SK-N-MC (cell line): Measurements from ENCODE around the gene XXYLT1.

Experiments used
- DNase-seq: peaks from one replicate; pipeline ENCODE4 v3.0.0-alpha.2; 2011; ENCODE audit warnings: low read depth, low spot score
- H3K27ac ChIP-seq: fragments of 200-600 bp; sonication (generic); 2 replicates; pipeline ENCODE4 v1.5.1; 2016; ENCODE audit warnings: mixed run types
- H3K36me3 ChIP-seq: fragments of 200-600 bp; sonication (generic); 2 replicates; pipeline ENCODE4 v1.6.1; 2017; ENCODE audit warnings: antibody characterized with exemption, low read length, mixed read lengths; ENCODE audit not compliant: insufficient read depth
- H3K4me3 ChIP-seq: fragments of 200-600 bp; sonication (generic); 2 replicates; pipeline ENCODE4 v1.5.1; 2016
- H3K9ac ChIP-seq: fragments of 200-600 bp; sonication (generic); 2 replicates; pipeline ENCODE4 v1.8.0; 2017; ENCODE audit warnings: mixed run types, mixed read lengths; ENCODE audit not compliant: insufficient read length
- H3K9me3 ChIP-seq: fragments of 200-600 bp; sonication (generic); 2 replicates; pipeline ENCODE4 v1.6.1; 2017; ENCODE audit warnings: low read depth, mild to moderate bottlenecking, antibody characterized with exemption, low read length, moderate library complexity, mixed read lengths
- EZH2 ChIP-seq: fragments of 200-600 bp; sonication (generic); IDR thresholded peaks from one replicate; pipeline ENCODE4 v1.6.1; 2017; ENCODE audit warnings: antibody characterized with exemption
- FOXP2 ChIP-seq: optimal IDR thresholded peaks from 2 replicates; pipeline ENCODE3; 2011; ENCODE audit warnings: mild to moderate bottlenecking, moderate library complexity; ENCODE audit not compliant: insufficient read depth; ENCODE audit errors: extremely low read length, control extremely low read depth
- POLR2AphosphoS5 ChIP-seq: IDR thresholded peaks from 2 replicates; pipeline ENCODE4 v1.6.1; 2012; ENCODE audit warnings: mild to moderate bottlenecking, low read depth, low read length, borderline replicate concordance

Gene XXYLT1

DNA sequence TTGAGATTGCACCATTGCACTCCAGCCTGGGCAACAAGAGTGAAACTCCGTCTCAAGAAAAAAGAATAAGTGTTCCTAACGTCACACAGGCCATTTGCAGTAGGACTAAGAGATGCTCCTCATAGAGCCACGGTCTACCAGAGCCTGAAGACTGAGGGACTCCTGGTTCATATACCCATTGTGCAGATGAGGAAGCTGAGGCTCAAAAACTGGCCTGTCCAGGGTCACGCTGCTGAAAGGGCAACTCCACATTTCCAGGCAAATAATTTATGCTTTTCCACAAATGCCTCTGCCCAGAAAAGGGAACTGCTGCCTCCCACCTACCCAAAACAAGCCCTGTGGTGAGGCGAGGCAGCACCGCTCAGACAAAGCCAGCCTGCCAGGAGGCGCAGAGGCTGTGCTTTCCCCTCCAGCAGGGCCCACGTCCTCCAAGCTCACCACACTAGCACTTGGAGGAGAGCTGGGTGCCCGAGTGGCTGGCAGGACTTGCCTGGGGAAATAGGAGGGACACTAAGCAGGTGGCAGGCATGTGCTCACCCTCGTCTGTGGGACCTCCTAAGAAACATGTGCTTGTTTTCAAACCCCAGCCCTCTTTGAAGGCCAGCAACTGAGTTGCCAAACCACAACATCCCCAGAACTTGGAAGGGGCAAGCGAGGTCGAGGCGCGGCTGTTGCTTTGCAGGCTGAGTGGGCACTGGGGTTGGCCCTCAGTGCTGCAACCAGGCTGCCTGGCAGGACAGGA is 195.6 kb downstream of the XXYLT1 start:
- Histone ChIP-seq H3K27ac (no peak overlapping the region), H3K4me3 (no peak overlapping the region), H3K9me3 (no peaks in the 10 kb centered on the region), H3K36me3 (no peaks in the 10 kb centered on the region), H3K9ac (no peak overlapping the region)
- TF ChIP-seq EZH2: no peak
- DNase-seq: no peak

DNA sequence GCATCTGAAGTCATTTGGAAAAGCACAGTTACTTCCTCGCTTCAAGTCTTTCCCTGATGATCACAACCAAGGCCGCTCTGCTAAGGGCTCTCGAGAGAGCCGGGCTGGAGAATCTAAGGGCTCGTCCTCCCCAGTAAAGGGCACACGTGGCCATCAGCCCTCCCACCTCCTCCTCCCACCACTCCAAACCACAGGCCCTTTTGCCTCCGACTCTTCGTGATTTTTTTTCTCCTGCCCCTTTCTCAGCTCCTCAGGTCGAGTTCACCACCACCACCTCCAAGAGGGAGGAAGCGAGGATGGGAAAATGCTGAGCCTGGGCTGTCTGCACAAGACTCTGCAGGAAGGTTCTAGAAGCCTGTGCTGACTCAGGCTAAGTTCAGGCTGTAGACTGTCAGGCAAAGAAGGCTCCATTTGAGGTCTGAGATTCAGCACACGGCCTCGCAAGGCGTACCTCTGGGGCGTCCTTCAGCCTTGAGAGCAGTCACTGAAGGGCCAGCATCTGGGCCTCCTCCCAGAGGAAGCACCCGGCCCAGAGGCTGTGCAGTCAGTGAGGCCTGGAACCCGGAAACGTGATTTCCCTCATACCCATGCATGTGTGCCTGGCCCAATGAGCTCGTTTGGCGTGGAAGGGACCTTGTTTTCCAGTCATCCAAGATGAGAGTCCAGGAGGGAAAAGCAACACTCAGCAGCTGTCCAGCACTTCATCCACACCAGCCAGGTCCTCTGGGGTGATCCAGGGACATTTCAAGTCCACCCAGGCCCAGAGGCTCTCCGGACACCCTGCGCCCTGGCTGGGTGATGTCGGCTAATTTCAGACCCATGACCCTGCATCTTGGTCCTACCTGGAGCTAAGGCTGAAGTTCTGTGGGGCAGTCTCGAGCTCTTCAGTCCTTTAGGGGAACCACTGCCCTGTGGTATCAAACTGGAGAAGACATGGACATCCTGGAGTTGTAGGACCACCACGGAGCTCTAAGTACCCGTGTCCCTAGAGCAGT is 196.8 kb downstream of the XXYLT1 start:
- Histone ChIP-seq H3K27ac (no peak overlapping the region), H3K9ac (no peak overlapping the region), H3K9me3 (no peaks in the 10 kb centered on the region), H3K36me3 (peaks cover 6% of the 10 kb centered on the region; the same call in 1 of the 2 replicates), H3K4me3 (no peak overlapping the region)
- TF ChIP-seq FOXP2: no peak
- no peak for TF ChIP-seq POLR2AphosphoS5
- TF ChIP-seq EZH2: no peak
- no peak for DNase-seq

DNA sequence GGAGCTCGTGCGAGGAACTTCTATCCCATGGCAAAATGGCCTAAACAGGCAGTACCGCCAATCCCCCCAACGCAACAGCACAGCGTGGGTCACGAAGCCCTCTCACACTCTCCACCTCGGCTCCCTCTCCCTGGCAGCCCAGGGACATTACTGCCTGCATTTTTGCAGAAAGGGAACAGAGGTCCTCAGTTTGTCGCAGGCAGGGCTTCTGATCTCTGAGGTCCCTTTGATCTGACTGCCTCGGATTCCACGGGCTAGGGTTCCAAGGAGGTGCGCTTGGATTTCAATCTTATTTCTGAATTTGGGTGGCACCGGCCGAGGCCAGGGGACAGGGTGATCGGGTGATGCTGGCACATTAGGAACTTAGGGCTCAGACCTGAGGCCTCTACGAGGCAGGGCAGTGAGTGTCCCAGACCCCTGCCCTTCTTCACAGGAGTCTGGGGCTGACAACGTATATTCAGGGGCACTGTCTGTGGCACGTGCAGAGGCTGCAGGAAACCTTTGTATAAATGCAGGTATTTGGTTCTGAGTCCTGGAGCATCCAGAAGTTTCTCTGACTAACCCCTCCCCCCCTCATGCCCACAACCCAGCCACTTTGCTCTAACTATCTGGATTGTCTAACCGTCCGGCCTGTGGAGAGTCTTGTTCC is 197.9 kb downstream of the XXYLT1 start:
- DNase-seq: no peak
- peaks cover 10% of the 10 kb centered on the region; the same call in 1 of the 2 replicates for H3K36me3 ChIP-seq
- H3K9ac ChIP-seq: no peak overlapping the region
- TF ChIP-seq FOXP2 (no peak), POLR2AphosphoS5 (no peak), EZH2 (no peak)
- H3K9me3 ChIP-seq: no peaks in the 10 kb centered on the region
- H3K4me3 ChIP-seq: no peak overlapping the region
- no peak overlapping the region for H3K27ac ChIP-seq

DNA sequence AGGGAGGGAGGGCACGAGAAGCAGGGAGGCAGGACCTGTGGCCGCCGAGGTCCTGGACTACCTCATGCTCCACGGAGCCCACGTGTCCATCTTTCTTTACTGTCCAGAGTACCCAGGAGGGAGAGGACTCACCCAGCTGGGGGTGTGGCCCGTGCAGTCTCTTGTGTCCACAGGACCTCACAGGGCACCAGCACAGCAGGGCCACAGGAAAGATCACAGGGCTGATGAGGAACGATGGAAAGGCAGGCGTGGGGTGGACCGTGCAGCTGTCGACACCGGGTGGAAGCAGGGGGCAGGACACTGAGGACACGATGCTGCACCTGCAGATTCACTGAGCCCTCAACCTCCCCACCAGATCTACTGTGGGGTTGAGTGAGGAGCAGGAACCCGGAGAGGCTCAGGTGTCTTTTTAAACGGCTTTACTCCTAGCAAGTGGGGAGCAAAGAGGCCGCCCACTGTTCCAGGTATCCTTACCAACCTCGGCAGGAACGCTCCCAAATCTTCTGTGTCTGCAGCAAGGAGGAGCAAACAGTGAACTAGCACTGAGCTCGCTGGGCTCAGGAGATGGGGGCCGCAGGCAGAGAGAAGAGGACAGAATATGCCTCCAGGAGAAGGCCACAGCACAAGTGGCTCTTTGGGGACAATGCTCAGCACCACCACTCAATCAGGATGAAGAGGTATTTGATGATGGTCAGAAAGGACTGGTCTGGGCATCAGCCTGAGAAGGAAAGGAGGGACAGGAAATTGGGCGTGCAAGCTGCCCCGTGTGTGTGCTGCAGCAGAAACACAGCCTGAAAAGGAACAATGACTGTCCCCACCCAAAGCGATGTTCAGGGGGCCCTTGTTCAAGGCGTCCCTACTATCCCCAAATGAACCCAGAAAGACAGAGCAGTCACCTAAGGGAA is 198.8 kb downstream of the XXYLT1 start:
- Histone ChIP-seq H3K9ac (no peak overlapping the region), H3K36me3 (peaks cover 10% of the 10 kb centered on the region; the same call in 1 of the 2 replicates), H3K27ac (no peak overlapping the region), H3K4me3 (no peak overlapping the region), H3K9me3 (no peaks in the 10 kb centered on the region)
- DNase-seq: no peak
- TF ChIP-seq POLR2AphosphoS5 (no peak), EZH2 (no peak)

DNA sequence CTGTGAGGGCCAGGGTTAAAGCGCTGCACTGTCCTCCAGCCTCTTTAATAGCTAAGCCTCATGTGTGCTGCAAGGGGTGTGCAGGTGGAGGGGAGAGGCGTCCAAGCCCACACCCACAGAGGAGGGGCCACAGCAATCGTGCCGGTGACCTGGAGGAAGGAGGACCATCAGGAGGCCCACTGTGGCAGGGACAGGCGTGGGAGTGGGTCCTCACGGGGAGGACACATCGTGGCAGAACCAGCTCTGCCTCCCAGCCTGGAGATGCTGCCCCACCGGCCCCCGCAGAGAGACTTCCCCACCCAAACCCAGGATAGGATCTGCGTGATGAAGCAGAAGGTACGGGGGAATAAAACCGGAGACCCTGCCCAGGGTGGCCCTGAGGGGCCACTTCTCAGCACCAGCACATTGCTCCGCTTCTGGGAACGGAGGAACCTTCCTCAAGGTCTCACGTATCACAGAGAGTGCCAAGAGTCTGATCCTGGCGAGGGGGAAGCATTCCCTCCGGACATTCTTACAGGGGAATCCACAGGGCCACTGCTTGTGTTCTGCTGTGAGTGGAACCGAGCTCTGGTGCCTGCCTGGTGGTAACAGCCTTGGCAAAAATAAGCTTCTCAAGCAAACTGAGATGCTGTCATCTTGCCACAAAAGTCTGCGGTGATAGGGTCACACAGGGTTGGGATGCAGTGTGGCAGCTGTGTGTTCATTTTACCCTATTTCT is 199.8 kb downstream of the XXYLT1 start:
- Histone ChIP-seq H3K4me3 (no peak overlapping the region), H3K9ac (no peak overlapping the region), H3K36me3 (peaks cover 10% of the 10 kb centered on the region; the same call in 1 of the 2 replicates), H3K27ac (no peak overlapping the region), H3K9me3 (no peaks in the 10 kb centered on the region)
- no peak for TF ChIP-seq EZH2
- TF ChIP-seq POLR2AphosphoS5: no peak
- TF ChIP-seq FOXP2: no peak
- no peak for DNase-seq

DNA sequence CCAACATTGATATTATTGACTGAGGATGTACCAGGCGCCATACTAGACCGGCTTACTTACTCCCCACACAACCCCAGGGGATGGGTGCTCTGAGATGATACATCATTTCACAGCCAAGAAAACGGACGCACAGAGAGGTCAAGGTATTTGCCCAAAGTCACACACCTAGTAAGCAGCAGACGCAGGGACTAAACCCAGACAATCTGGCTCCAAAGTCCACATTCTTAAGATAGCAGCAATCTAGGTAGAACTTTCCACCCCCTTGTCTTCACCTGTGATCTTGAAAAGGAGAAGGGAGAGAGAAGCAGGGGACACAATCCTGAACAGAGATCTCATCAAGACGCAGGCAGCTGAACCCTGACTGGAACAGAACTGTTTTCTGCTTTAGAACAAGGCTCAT is 200.6 kb downstream of the XXYLT1 start:
- Histone ChIP-seq H3K27ac (no peak overlapping the region), H3K9ac (no peak overlapping the region), H3K4me3 (no peak overlapping the region), H3K9me3 (no peaks in the 10 kb centered on the region), H3K36me3 (peaks cover 10% of the 10 kb centered on the region; the same call in 1 of the 2 replicates)
- DNase-seq: no peak
- no peak for TF ChIP-seq EZH2
- TF ChIP-seq FOXP2: no peak
- TF ChIP-seq POLR2AphosphoS5: no peak

DNA sequence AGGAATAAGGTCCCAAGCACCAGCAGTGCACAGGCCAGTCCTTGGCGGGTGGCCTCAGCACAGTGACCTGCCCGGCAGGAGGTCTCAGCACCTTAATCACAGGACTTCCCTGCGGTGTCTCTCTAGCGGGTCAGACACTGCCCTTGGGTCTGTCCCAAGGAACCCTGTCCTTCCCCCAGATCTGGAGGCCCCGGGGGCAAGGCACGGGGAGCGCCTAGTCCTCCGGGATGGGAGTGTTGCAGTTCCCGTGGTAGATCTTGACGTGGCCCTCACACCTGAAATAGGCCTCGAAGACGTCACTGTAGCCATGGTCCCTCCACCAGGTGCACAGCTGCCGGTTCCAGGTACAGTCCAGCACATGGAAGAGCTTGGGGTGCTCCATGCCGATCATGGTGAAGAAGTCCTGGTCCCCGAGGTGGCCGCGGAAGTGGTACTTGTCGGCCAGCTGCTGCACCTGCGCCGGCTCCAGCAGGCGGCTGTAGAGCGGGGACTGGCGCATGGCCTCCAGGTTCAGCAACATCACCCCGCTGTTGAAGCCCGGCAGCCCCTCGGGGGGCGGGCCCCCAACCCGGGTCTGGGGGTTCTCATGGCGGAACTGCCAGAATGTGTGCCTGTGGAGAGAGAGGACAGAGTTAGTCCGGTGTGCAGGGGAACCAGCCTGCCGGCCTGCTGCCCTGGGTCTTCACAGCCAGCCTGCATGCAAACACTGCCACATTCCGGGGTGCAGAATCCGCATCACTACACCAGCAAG is 201.3 kb downstream of the XXYLT1 start:
- peaks cover 10% of the 10 kb centered on the region; the same call in 1 of the 2 replicates for H3K36me3 ChIP-seq
- TF ChIP-seq FOXP2 (no peak), POLR2AphosphoS5 (no peak), EZH2 (no peak)
- H3K27ac ChIP-seq: no peak overlapping the region
- H3K9ac ChIP-seq: no peak overlapping the region
- no peak overlapping the region for H3K4me3 ChIP-seq
- no peaks in the 10 kb centered on the region for H3K9me3 ChIP-seq
- no peak for DNase-seq
